GM18498 (cell line): ENCODE results near the gene CDKAL1.

Source experiments
- ATAC-seq: cut with Tn5 transposase; IDR thresholded peaks from one replicate; pipeline ENCODE4 v1.9.1; 2021; ENCODE audit warnings: mild to moderate bottlenecking, moderate library complexity; ENCODE audit not compliant: unreplicated experiment

Gene CDKAL1

DNA sequence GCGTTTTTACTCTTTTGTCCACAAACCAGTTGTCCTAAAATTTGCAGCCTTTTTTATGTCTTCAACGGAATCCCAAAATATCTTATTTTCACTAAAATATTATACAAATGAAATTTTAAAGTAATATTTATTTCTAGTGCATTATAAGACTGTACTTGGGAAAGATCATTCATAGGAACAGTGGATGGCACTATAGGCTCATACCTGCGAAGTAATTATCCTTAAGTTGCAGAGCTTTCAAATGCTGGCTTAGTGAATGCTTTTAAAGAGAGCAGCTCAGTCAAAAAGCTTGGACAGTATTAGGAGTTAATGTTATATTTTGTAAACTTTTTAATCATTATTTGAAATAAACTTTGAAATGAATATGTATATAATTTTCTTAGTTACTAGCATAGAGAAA, 254.9 kb downstream of the CDKAL1 start:
- ATAC-seq, result no peak

DNA sequence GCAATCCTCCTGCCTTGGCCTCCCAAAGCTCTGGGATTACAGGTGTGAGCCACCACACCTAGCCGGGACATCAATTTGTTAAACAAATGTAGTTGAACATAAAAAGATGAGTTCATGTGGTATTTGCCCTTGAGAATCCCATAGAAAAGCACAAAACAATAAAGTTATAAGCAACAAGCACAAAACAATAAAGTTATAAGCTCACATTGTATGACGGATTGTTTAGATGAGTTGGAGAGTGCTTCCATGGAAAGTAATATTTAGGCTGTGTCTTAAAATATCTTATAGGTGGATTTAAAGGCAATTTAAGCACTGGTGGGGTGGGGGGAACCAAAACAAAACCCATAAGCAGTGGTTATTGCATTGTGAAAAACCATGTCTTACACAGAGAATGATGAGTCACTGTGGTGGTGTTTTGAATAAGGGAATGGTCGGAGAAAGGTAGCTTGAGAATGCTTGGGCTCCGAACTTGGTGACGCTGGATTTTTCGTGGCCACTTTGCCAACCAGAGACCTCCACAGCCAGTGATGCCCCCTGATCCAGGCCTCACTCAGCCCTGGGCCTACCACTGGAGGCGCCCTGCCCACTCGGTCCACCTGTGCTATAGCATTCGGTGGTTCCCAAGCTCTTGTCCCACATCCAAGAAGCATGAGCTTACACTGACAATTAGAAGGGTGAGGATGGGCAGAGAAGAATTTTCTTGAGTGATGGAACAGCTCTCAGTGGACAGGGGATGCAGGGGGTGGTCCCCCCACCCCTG, 256.0 kb downstream of the CDKAL1 start:
- no peak for ATAC-seq

DNA sequence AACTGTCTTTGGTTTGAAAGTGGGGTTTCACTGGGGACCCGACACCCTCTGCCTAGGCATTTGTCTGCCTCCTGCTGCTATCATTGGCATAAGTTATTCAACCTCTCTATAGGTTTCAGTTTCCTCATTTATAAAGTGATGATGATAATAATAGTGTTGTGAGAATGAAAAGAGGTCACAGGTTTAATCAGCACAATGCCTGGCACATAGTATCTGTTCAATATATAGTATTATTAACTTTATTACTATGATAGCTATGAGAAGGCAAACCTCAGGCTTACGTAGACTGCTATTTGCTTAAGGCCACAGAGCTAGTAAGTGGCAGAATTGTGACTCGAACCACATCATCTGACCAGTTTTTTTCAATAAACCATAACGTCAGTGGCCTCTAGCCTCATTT, 256.8 kb downstream of the CDKAL1 start:
- no peak for ATAC-seq

DNA sequence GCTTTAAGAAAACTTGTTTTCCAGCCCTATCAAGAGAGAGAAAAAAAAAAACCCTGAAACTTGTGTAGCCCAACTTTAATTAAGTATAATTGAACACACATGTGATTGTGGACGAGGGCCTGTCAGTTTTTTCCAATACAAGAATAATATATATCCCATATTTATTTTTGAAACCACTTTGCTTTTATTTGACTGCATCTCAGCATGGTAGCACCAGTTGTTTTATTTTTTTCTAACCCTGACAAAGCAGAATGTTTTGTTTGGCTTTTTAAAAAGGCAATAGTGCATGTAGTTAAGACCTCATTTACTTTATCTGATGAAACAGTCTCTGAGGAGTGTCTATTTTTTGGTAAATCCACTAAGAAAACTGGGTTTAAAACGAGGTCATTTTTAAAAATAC, 257.7 kb downstream of the CDKAL1 start:
- no peak for ATAC-seq

DNA sequence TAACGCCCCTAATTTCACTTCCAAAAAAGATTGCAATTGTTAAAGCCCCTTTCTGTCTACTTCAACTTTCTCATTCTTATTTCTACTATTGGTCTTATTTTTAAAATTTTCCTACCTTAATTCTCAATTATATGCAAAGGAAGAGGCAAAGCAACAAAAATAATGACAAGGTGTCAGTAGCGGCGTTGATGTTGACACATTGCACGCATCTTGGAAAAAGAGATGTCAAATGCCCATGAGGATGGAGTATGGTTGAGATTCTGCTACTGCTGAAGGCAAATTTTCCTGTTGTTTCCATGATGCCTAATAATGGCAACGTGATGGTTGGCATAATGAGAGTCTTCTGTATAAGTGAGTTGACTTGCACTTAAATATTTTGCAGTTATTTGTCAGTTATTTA, 258.9 kb downstream of the CDKAL1 start:
- no peak for ATAC-seq

DNA sequence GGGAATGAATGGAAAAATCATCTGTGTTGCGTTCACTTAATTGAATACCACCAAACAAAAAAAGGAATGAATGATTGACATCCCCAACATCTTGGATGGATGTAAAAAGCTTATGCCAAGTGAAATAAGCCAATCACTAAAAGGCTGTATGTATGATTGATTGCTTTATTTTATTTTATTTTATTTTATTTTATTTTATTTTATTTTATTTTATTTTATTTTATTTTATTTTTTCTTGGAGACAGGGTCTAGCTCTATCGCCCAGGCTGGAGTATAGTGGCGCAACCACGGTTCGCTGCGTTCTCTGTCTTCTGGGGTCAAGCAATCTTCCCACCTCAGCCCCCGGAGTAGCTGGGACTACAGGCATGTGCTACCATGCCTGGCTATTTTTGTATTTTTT, 263.3 kb downstream of the CDKAL1 start:
- no peak for ATAC-seq

DNA sequence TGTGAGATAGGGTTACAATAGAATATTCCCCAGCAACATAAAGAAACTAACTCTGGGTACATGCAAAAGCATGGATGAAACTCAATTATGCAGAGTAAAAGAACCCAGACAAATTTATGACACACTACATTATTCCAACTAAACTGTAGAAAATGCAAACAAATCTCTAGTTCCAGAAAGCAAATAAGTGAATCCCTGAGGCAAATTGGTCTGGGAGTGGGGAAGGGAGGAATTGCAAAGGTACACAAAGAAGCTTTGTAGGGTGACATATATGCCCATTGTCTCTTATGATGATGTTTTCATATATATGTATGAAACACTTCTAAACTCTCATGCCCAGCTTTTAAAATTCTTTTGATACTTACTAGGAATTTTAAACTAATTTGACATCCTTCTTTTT, 266.0 kb downstream of the CDKAL1 start:
- ATAC-seq, result no peak

DNA sequence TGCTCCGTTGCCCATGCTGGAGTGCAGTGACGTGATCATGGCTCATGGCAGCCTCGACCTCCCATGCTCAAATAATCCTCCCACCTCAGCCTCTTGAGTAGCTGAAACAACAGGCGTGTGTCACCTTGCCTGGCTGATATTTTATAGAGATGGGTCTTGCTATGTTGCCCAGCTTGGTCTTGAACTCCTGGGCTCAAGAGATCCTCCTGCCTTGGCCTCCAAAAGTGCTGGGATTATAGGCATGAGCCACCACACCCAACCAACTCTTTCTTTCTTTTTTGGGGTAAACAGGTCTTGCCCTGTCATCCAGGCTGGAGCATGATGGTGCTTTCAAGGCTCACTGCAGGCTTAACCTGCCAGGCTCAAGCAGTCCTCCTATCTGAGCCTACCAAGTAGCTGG, 266.4 kb downstream of the CDKAL1 start:
- ATAC-seq, result no peak

DNA sequence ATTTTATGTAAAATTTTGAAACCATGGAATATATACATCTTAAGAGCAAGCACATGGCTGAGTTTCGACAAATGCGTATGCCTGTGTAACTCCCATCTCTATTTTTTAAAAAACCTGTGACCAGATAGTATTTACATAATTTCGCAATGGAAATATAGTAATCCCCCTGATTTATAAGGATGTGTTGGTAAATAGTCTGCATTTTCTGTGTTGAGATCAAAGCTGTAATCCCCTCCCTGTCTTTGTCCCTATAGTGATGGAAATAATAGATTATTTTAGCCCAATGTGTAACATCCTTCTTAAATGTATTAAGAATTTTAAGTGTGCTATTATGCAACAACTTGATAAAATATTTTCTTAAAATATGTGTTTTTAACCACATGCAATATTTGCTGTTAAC, 267.3 kb downstream of the CDKAL1 start:
- ATAC-seq, result no peak

DNA sequence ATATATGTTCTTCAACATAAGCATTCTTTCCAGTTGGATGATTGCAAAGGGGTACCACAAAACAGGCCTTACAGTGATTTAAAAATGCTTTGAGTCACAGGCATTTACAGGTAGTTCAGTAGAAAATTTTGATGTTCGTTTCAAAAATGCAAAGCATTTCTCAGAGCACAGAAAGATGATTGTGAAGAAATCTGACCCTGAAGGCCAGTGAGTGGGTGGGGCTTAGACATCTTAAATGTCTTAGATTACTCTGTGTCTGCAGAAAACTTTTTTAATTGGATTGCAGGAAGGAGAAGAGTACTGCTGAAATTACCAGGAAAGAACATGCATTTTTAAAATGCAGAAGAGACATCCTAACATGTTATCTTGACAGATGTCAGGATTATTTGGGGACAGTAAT, 268.3 kb downstream of the CDKAL1 start:
- no peak for ATAC-seq

DNA sequence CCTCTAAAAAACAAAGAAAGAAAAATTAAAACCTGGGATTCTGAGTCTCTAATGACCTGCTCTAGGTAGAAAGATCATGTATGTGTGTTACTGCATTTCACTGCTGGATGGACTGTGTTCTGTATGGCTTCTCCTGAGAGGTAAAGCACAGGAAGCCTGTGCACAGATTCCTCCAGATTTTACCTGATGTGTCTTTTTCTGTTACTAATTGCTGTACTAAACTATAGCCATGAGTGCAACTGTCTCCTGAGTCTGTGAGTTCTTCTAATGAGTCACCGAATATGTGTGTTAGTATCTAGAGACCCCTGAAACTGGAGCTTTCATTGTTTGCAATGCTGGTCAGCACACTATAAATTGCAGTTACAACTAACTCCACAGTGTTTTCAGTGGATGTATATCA, 270.8 kb downstream of the CDKAL1 start:
- ATAC-seq, result no peak

DNA sequence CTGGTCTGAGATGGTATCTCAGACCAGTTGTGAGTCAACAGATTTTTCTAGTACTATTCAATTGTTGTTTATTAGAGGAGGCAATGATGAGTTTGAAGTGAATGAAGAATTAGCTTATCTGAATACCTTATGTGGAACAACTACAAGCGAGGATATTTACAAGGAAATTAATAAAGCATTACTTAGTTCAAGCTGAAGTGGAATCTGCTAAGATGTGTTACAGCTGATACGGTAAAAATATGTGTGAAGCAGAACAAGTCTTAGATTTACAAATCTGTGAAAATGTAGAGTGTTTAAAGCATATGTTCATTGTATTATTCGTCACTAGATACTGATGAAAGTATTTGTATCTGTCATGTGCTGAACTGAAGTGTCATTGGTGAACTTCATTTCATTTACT, 272.4 kb downstream of the CDKAL1 start:
- ATAC-seq, result no peak

DNA sequence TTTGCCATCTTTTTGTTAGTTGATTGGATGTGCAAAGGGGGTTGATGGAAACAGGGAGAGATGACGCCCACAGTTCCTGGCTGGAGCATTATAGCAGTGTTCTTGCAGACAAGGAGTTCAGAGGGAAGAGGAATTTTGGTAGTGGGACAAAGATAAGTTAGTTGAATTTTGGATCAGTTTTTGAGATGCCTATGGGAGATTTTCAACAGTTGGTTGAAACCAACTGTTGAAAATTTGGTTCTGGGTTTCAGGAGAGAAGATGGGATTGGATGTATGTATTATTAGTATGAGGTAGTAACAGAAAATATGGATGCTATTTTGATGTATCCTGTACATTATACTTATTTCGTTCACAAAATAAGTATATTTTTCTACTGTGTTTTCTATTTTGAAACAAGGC, 274.2 kb downstream of the CDKAL1 start:
- no peak for ATAC-seq

DNA sequence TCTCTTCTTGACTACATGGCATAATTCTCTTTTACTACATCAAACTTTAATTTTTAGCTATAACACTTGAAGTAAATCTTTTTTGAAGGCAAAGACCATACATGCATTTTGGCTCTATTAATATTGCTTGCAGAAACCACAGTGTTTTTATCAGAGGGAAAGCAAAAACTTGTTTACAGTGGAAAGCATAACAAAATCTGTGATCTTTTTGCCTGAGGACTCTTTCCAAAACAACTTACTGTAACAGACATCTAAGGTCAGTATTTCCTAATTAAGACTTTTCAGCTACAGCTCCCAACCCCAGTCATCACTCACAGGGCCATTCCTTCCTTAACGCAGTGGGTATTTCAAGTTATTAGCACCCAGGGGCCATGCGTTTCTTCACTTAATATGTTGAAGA, 274.7 kb downstream of the CDKAL1 start:
- no peak for ATAC-seq

DNA sequence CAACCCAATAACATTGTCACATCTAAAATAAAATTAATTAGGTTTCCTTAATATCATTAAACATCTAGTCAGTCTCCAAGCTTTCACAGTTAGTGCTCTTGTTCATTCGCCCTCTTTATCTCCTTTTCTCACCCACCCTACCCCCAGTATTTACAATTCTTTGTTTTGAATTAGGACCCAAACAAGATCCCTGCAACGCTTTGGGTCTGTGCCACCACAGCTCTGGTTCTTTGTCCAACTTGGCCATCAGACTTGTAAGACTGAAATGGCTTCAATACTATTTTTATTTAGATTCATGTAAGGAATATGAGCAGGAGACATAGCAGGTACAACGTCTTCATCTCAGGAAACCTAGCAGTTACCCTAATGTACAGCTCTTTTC, 276.5 kb downstream of the CDKAL1 start:
- ATAC-seq, result no peak

DNA sequence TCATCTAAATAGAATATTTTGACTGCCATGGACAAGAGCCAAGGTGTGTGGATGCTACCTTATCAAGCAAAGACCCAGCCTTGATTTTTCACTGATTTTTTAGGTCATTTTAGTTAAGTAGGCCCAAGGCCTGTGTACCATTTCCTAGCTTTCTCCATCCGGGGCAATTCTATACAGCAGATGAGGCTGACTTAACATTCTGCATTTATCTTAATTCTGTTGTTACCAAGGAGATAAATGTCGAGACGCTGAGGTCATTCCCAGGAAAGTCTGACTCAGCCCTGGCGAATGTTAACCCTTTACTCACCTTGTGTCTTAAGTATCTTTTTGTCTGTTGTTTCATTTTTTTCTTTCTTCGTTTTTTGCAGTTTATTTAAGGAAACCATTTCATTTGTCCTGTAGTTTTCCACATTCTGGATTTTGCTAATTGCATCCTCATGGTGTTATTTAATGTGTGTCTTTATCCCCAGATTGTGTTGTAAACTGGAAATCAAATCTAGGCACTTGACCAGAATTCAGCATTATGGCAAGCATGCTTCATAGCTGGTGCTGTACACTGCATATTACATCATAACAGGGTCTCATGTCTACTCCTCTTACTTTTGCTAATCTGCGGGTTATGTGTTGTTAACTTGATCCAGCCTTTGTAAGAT, 277.0 kb downstream of the CDKAL1 start:
- no peak for ATAC-seq

DNA sequence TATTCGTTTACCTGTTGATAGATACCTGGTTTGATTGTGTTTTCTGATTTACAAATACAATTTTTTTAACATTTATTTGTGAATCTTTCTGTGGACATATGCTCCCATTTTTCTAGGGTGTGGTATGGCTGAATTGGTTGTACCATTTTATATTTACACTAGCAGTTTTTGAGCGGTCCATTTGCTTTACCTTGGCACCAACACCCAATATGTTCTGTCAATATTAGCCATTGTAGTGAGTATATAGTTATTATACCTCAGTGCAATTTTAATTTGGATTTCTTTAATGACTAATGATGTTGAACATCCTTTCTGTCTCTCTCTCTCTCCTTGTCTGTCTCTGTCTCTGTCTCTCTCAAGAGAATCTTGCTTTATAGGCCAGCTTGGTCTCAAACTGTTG, 278.5 kb downstream of the CDKAL1 start:
- ATAC-seq, result no peak

DNA sequence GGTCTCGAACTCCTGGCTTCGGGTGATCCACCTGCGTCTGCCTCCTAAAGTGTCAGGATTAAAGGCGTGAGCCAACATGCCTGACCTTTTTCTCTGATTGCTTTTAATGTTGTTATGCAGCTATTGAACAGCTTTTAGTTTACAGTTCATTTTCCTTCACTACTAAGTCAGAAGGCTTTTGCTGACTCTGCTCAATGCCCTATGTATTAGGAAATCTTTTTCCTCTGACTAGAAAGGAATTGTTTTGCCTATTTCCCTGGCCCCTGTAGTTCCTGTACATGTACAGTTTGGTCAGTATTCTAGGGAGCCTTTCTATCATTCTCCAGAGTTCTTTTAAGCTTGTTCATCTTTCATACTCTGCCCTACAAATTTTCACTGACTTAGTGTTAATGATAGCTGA, 280.2 kb downstream of the CDKAL1 start:
- ATAC-seq, result no peak

DNA sequence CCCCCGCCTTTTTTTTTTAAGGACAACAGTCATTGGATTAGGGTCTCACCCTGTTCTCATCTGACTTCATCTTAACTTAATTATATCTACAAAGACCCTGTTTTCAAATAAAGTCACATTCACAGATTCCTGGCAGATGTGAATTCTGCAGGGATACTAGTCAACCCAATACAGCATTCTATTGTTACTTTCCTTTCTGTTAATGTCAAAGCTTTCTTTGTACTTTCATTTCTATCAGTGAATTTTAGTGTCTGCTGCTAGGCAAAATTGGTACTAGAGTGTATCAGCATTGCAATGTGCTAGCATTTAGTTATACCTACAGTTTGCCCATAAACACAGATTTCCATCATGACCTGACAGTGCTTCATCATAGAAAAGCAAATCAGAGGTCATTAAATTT, 281.9 kb downstream of the CDKAL1 start:
- no peak for ATAC-seq

DNA sequence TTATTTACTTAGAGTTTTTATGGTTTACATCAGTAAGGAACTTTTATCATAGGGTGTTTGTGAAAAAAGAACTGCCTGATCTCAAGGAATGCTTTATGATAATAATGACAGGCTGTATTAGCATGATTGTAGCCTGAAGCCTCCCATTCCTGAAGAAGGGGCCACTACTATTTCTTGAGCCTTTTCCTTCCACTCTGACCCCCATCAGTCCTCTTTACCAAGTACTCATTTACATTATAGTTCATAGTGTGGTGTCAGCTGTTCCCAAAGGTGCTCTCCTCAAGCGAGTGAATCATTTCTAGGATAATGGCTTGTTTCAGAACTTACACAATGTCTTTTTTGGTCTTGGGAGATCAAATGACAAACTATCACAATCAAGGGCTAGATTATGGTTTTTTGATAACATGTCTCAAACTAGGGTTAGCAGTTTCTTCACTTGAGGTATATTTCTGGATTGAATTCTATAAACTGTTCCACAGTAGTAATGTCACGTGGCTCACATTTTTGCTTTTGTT, 283.6 kb downstream of the CDKAL1 start:
- ATAC-seq, result no peak

DNA sequence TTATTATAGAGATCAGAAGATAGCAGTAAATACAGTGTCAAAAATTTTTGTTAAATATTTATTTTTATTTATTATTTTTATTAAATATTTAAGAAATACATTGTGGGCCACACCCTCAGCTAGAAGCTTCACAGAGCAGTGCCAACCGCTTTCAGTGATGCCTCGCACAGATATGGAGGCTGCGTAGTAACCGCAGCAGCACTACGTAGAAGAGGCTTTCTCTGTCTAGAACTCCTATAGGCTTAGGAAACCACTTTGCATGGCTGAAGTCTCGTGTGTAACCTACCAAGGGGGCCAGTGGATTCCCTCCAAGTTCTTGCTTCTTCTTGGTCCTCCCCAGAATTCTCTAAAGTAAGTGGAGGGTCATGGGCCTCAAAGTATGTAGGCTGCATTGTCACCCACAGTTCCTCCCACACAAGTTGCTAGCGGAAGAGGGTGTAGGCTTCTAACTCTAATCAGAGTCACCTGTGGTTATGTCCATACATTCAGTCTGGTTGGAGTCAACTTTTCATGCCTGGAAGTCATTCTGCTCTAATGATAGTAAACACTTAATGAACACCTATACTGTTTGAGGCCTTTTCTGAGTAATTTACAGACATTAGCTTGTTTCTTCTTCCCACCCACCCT, 285.6 kb downstream of the CDKAL1 start:
- no peak for ATAC-seq

DNA sequence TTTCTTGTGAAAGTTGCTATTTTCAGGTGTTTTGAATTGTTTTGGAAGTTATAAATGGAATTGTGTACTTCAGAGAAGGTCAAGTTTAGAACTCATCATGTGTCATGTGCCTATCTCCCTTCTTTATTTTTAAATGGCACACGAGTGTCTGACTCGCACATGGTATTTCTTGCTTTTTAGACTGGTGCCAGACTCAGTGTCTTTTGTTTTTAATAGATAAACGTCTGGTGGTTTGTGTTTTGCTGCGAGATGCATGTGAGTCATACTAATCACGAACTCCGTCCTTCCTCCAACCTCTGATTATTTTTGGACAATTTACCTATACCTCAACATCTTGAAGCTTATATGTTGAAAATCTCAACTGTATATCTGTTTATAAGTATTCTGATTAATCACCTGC, 292.1 kb downstream of the CDKAL1 start:
- ATAC-seq, result no peak
